Measurements from ENCODE around the gene MAVS.
"Not testable (repeated sequence)": the region's sequence is repeated elsewhere in the genome, so short reads cannot be mapped to it uniquely, and the experiment has no call there.

The MAVS gene

GRCh38 chr20:3857405-3857804 is 10.8 kb downstream of the MAVS start:
- FAIRE-seq: no peak

- no peak for FAIRE-seq
These were observed 12.1 kb downstream of the MAVS start for GRCh38 chr20:3858689-3859088.

GRCh38 chr20:3861191-3861590 is 14.6 kb downstream of the MAVS start:
- no peak for FAIRE-seq

- no peak for FAIRE-seq
These were observed 15.7 kb downstream of the MAVS start for GRCh38 chr20:3862333-3862732.

- FAIRE-seq: no peak
These were observed 16.7 kb downstream of the MAVS start for GRCh38 chr20:3863317-3863716.

- FAIRE-seq: no peak
These were observed 17.9 kb downstream of the MAVS start for GRCh38 chr20:3864518-3864917.

GRCh38 chr20:3865152-3865886 is 18.7 kb downstream of the MAVS start:
- FAIRE-seq: no peak

GRCh38 chr20:3865887-3866407 is 19.3 kb downstream of the MAVS start:
- no peak for FAIRE-seq

- no peak for FAIRE-seq
These were observed 19.8 kb downstream of the MAVS start for GRCh38 chr20:3866464-3866863.

- no peak for FAIRE-seq
These were observed 21.2 kb downstream of the MAVS start for GRCh38 chr20:3867802-3868201.

- FAIRE-seq: no peak
These were observed 23.4 kb downstream of the MAVS start for GRCh38 chr20:3869839-3870634.

- no peak for FAIRE-seq
These were observed 25.1 kb downstream of the MAVS start for GRCh38 chr20:3871550-3872265.

GRCh38 chr20:3873507-3873906 is 26.9 kb downstream of the MAVS start:
- FAIRE-seq: no peak

GRCh38 chr20:3874194-3874844 is 27.7 kb downstream of the MAVS start:
- FAIRE-seq: no peak

- FAIRE-seq: no peak
These were observed 28.8 kb downstream of the MAVS start for GRCh38 chr20:3875378-3875974.

- FAIRE-seq: no peak
These were observed 29.4 kb downstream of the MAVS start for GRCh38 chr20:3876000-3876399.

- no peak for FAIRE-seq
These were observed 30.0 kb downstream of the MAVS start for GRCh38 chr20:3876676-3877075.

- not testable (repeated sequence) for FAIRE-seq
These were observed 32.3 kb downstream of the MAVS start for GRCh38 chr20:3878921-3879274.

- FAIRE-seq: no peak
These were observed 39.1 kb downstream of the MAVS start for GRCh38 chr20:3885715-3886114.

GRCh38 chr20:3887876-3888620 is 41.4 kb downstream of the MAVS start:
- no peak for FAIRE-seq

GRCh38 chr20:3888622-3889488 is 42.2 kb downstream of the MAVS start, which contains the start of gene PANK2:
PANK2 (plus strand) TSS chr20:3889387.
- peak; percentile 41 for FAIRE-seq

Measured in colon (tissue), 2 donors.